CD4-positive, alpha-beta T cell treated with Interleukin-17A for 4 hours (primary cell): ENCODE data around the gene PCLAF.
"Not testable (repeated sequence)": the region's sequence is repeated elsewhere in the genome, so short reads cannot be mapped to it uniquely, and the experiment has no call there.

ENCODE experiments used
- DNase-seq: peaks from one replicate; pipeline ENCODE4 v3.0.0-alpha.2; 2020; ENCODE audit warnings: mixed read lengths

The PCLAF gene

GRCh38 chr15:64361259-64361658 is 20.0 kb downstream of the PCLAF start:
- DNase-seq = no peak

GRCh38 chr15:64356710-64357040 is 24.6 kb downstream of the PCLAF start:
- DNase-seq = no peak

GRCh38 chr15:64355944-64356709 is 25.1 kb downstream of the PCLAF start, which contains the start of gene CSNK1G1:
Gene CSNK1G1, minus strand, starts transcription at chr15:64356173. Its CDS starts 55,674 bp downstream, at chr15:64300499.
- DNase-seq = peak; percentile 93

GRCh38 chr15:64355348-64355943 is 25.8 kb downstream of the PCLAF start:
- DNase-seq = peak; percentile 28

GRCh38 chr15:64354688-64355344 is 26.4 kb downstream of the PCLAF start:
- DNase-seq = no peak

GRCh38 chr15:64351265-64351664 is 30.0 kb downstream of the PCLAF start:
- DNase-seq = no peak

- DNase-seq = no peak
Observed at GRCh38 chr15:64349375-64349774, 31.9 kb downstream of the PCLAF start.

- DNase-seq = no peak
Observed at GRCh38 chr15:64348455-64348854, 32.8 kb downstream of the PCLAF start.

GRCh38 chr15:64346242-64346641 is 35.0 kb downstream of the PCLAF start:
- not testable (repeated sequence) for DNase-seq

GRCh38 chr15:64344651-64345294 is 36.5 kb downstream of the PCLAF start:
- no peak for DNase-seq

- no peak for DNase-seq
Observed at GRCh38 chr15:64343841-64344240, 37.4 kb downstream of the PCLAF start.

- DNase-seq = no peak
Observed at GRCh38 chr15:64343222-64343621, 38.0 kb downstream of the PCLAF start.

GRCh38 chr15:64341961-64342360 is 39.3 kb downstream of the PCLAF start:
- DNase-seq = no peak

- no peak for DNase-seq
Observed at GRCh38 chr15:64340355-64340754, 40.9 kb downstream of the PCLAF start.

GRCh38 chr15:64337761-64338160 is 43.5 kb downstream of the PCLAF start:
- no peak for DNase-seq

GRCh38 chr15:64333986-64334929 is 47.0 kb downstream of the PCLAF start:
- peak; percentile 57 for DNase-seq

- no peak for DNase-seq
Observed at GRCh38 chr15:64333516-64333915, 47.7 kb downstream of the PCLAF start.

- not testable (repeated sequence) for DNase-seq
Observed at GRCh38 chr15:64331668-64332067, 49.6 kb downstream of the PCLAF start.

- not testable (repeated sequence) for DNase-seq
Observed at GRCh38 chr15:64326975-64327374, 54.3 kb downstream of the PCLAF start.

- DNase-seq = not testable (repeated sequence)
Observed at GRCh38 chr15:64326458-64326857, 54.8 kb downstream of the PCLAF start.

GRCh38 chr15:64324165-64324877 is 56.9 kb downstream of the PCLAF start:
- no peak for DNase-seq

- DNase-seq = no peak
Observed at GRCh38 chr15:64315216-64315615, 66.0 kb downstream of the PCLAF start.
